Measurements from ENCODE around the gene DDX19B. TPM values are rescaled to one million over a fixed set of nuclear protein-coding genes. Genes with fewer than 3 reads are reported as not detected.

The DDX19B gene
- 17.9 and 39.7 TPM in 2 replicates for total RNA-seq

DNA sequence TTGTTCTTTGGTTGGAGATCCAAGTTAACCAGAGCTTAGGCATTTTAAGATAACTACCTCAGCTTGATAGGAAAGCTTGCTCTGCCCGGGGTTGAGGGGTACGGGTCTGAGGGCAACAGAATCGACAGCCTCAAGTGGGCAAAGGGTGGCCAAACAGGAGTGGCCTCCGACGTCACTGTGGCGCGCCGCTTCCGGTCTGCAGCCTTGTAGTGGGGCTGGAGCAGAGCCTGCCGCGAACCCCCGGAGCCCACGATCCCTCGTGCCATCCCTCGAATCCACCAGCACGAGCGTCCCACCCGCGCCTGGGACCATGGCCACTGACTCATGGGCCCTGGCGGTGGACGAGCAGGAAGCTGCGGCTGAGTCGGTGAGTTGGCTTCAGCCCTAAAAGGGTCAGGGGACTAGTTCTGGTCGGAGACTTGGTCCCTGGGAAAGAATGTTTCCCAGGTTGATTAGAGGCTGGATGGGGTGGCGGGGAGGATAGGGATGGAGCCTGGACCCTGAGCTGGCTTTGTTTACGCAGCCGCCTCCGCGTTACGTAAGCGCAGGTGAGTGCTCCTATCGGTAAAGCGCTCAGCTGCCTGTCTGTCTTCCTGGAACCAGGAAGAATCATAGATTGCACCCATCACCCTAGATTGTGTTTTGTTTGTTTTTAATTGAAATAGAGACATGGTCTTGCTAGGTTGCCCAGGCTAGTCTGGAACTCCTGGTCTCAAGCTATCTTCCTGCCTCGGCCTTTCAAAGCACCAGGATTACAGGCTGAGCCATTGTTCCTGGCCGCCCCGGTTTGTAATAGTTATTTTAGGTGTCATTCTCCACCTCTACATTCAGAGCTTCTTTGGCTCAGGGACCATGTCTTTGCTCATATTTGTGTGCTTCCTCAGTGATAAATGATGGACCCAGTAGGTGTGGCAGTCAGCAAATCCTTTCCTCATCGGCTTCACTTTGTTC is at the start of gene DDX19B:
TSS of gene DDX19B (plus strand) at position 199 of the 951 bp plus-strand sequence. CDS start at position 311, 112 bp downstream.

DNA sequence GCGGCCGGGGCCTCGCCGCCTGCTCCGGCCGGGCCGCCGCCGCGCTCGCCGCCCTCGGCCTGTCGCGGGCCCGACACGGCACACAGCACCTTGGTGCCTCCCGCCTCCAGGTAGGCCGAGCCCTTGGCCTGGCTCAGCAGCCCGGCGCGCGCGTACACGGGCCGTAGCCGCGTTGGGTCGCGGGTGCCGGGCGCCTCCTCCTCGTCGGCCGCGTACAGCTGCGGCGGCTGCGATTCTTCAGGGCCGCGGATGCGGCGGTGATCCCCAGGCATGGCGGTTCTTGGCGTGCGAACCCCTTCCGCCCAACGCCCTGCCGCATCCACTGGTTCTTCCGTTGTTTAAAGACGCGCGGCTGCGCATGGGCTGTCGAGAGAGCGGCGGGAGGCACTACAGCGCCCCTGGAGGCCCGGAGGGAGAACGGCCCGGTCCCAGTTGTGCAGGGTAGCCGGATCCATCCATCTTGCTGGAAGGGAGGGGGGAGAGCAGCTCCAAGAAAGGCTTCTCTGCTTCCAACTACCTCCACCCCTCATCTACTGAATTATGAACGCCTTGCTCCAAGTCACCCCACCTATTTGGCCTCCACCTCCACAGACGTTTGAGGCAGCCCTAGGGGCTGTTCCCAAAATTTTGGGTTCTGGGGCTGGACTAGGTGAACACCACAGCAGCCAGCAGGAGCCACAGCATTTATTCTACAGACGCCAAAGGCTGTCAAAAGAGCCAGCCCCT is 47.2 kb upstream of the DDX19B start, which contains the start of gene EXOSC6:
TSS of gene EXOSC6 (minus strand) at position 312 of the 726 bp plus-strand sequence. CDS start at position 272, 40 bp downstream.

GRCh38 chr16:70289229-70290094 is 9.5 kb upstream of the DDX19B start, which contains the start of gene AARS1:
Gene AARS1, minus strand, starts transcription at chr16:70289506. Its CDS starts 6,743 bp downstream, at chr16:70282763.

Other genes with a start within 250 kb of the DDX19B start
- gene PDPR, start 184.9 kb upstream of the DDX19B start, total RNA-seq: 9.2 and 20.9 TPM in 2 replicates
- 0.09 TPM in 1 of 2 replicates, not detected in the other for gene CLEC18C, start 125.4 kb upstream of the DDX19B start, total RNA-seq
- 24.3 and 27.5 TPM in 2 replicates for gene EXOSC6, start 47.2 kb upstream of the DDX19B start, total RNA-seq
- 123 and 125 TPM in 2 replicates for gene AARS1, start 9.7 kb upstream of the DDX19B start, total RNA-seq
- gene DDX19A, start 47.7 kb downstream of the DDX19B start, total RNA-seq: 35.8 and 39.6 TPM in 2 replicates
- 25.7 and 29.2 TPM in 2 replicates for gene ST3GAL2, start 139.9 kb downstream of the DDX19B start, total RNA-seq
- 7.7 and 8.5 TPM in 2 replicates for gene FCSK, start 155.4 kb downstream of the DDX19B start, total RNA-seq
- 28.7 and 33.1 TPM in 2 replicates for gene COG4, start 224.4 kb downstream of the DDX19B start, total RNA-seq
- gene SF3B3, start 224.6 kb downstream of the DDX19B start, total RNA-seq: 110 and 139 TPM in 2 replicates

Data from pericardium fibroblast (primary cell).